CD14-positive monocyte (primary cell): ENCODE data around the gene ANO2. TPM values are rescaled to one million over a fixed set of nuclear protein-coding genes. Genes with fewer than 3 reads are reported as not detected.

ENCODE experiments used
- DNase-seq, 3 donors: peaks; one replicate each; pipeline ENCODE4 v3.0.0-alpha.2; 2011 to 2022
- H2AFZ ChIP-seq: 2 replicates; pipeline ENCODE4 v1.6.0; 2012; ENCODE audit warnings: mild to moderate bottlenecking, low read depth, low read length, inconsistent platforms; ENCODE audit not compliant: insufficient read depth, poor library complexity, severe bottlenecking
- H3K27ac ChIP-seq, 2 donors: 1 replicate in 1 of 2; 2 replicates in 1 of 2; pipeline ENCODE4 v1.5.1; 2012 to 2013; ENCODE audit warnings: low read length in 2 of 2, control low read depth in 1 of 2, inconsistent platforms in 1 of 2, low read depth in 1 of 2, mild to moderate bottlenecking in 1 of 2
- H3K27me3 ChIP-seq, 2 donors: one replicate each; pipeline versions ENCODE4 v1.6.0 to v1.6.1; 2011 to 2013; ENCODE audit warnings: low read length in 2 of 2; ENCODE audit not compliant: control insufficient read depth in 2 of 2, insufficient read depth in 2 of 2
- H3K36me3 ChIP-seq, 2 donors: replicated peaks in 1 of 2; 1 replicate in 1 of 2; 2 replicates in 1 of 2; pipeline versions ENCODE4 v1.5.1 to v1.6.1; 2012 to 2013; ENCODE audit warnings: low read length in 2 of 2, control low read depth in 1 of 2, inconsistent platforms in 1 of 2, mild to moderate bottlenecking in 1 of 2; ENCODE audit not compliant: insufficient read depth in 2 of 2, control insufficient read depth in 1 of 2
- H3K4me1 ChIP-seq, 2 donors: 1 replicate in 1 of 2; 2 replicates in 1 of 2; pipeline versions ENCODE4 v1.5.1 to v1.6.1; 2012 to 2013; ENCODE audit warnings: low read length in 2 of 2, control low read depth in 1 of 2, inconsistent platforms in 1 of 2, mild to moderate bottlenecking in 1 of 2, moderate library complexity in 1 of 2; ENCODE audit not compliant: insufficient read depth in 2 of 2, control insufficient read depth in 1 of 2
- H3K4me2 ChIP-seq: replicated peaks from 2 replicates; pipeline ENCODE3; 2012; ENCODE audit warnings: low read length, moderate library complexity, mild to moderate bottlenecking; ENCODE audit not compliant: poor library complexity, severe bottlenecking; ENCODE audit errors: extremely low read depth
- H3K4me3 ChIP-seq, 3 experiments: fragments of 200-600 bp in 1 of 3; sonication (generic) in 1 of 3; replicated peaks in 1 of 3; 1 replicate in 2 of 3; 2 replicates in 1 of 3; pipeline ENCODE4 v1.5.1; 2011 to 2013; ENCODE audit warnings: low read length in 3 of 3, mild to moderate bottlenecking in 3 of 3, control low read depth in 2 of 3, low read depth in 2 of 3, inconsistent platforms in 1 of 3, moderate library complexity in 1 of 3
- H3K79me2 ChIP-seq: 2 replicates; pipeline ENCODE4 v1.6.0; 2012; ENCODE audit warnings: mild to moderate bottlenecking, control low read depth, inconsistent platforms, low read length, moderate library complexity; ENCODE audit not compliant: insufficient read depth
- H3K9ac ChIP-seq: 2 replicates; pipeline ENCODE4 v1.6.0; 2017; ENCODE audit warnings: low read length, mild to moderate bottlenecking; ENCODE audit not compliant: insufficient read depth, poor library complexity, severe bottlenecking
- H3K9me3 ChIP-seq, 2 donors: replicated peaks in 1 of 2; 1 replicate in 1 of 2; 2 replicates in 1 of 2; pipeline versions ENCODE4 v1.5.1 to v1.6.1; 2012 to 2013; ENCODE audit warnings: low read length in 2 of 2, control low read depth in 1 of 2; ENCODE audit not compliant: control insufficient read depth in 1 of 2, insufficient read depth in 1 of 2
- H4K20me1 ChIP-seq: 2 replicates; pipeline ENCODE4 v1.6.0; 2012; ENCODE audit warnings: mild to moderate bottlenecking, low read length, control low read depth, moderate library complexity; ENCODE audit not compliant: insufficient read depth
- H3K27ac Mint-ChIP-seq, 7 donors: one replicate each; pipeline ENCODE4 v1.8.0; 2020; ENCODE audit warnings: mild to moderate bottlenecking in 7 of 7, mixed read lengths in 7 of 7, moderate library complexity in 6 of 7, inconsistent platforms in 2 of 7
- H3K27me3 Mint-ChIP-seq, 3 donors: one replicate each; pipeline ENCODE4 v1.8.0; 2021 to 2022; ENCODE audit warnings: low read depth in 3 of 3, mild to moderate bottlenecking in 3 of 3, mixed read lengths in 3 of 3, moderate library complexity in 3 of 3, inconsistent platforms in 1 of 3
- H3K36me3 Mint-ChIP-seq, 2 donors: one replicate each; pipeline ENCODE4 v1.8.0; 2020; ENCODE audit warnings: mixed read lengths in 2 of 2, inconsistent platforms in 1 of 2, mild to moderate bottlenecking in 1 of 2
- H3K4me1 Mint-ChIP-seq: one replicate; pipeline ENCODE4 v1.8.0; 2020; ENCODE audit warnings: mild to moderate bottlenecking, mixed read lengths
- H3K4me3 Mint-ChIP-seq, 2 donors: one replicate each; pipeline ENCODE4 v1.8.0; 2020; ENCODE audit warnings: mild to moderate bottlenecking in 2 of 2, mixed read lengths in 2 of 2, moderate library complexity in 1 of 2
- H3K9me3 Mint-ChIP-seq, 7 donors: one replicate each; pipeline ENCODE4 v1.8.0; 2020 to 2022; ENCODE audit warnings: mixed read lengths in 7 of 7, mild to moderate bottlenecking in 6 of 7, moderate library complexity in 6 of 7, inconsistent platforms in 2 of 7
- WGBS: methylation state at CpG from one replicate; pipeline ENCODE4 v1.1.5; 2013; ENCODE audit warnings: missing lambda C conversion rate; ENCODE audit not compliant: insufficient coverage; 5-methylcytosine and 5-hydroxymethylcytosine counted together
- intact Hi-C, 2 donors: fragments of 100-400 bp; cut with micrococcal nuclease; formaldehyde crosslinking; loops; one replicate each; pipeline versions ENCODE4 v1.15.0 to v1.15.1; 2023
- polyA plus RNA-seq, 3 donors: library from polyadenylated mRNA; depleted of rRNA in 1 of 3; unstranded in 2 of 3; stranded (reverse) in 1 of 3; fragments of 300-500 nt in 2 of 3; fragments of >200 nt in 1 of 3; fragmentation: Illumina TruSeq in 2 of 3; gene quantifications; 1 replicate in 2 of 3; 2 replicates in 1 of 3; pipeline ENCODE4 v1.2.3, GENCODE V29; 2012 to 2021
- TF ChIP-seq, protein P1 (sequence below): fragments of 200-600 bp; IDR thresholded peaks from one replicate; pipeline ENCODE4 v1.8.0; 2022; ENCODE audit warnings: antibody characterized with exemption, mild to moderate bottlenecking

The ANO2 gene
- polyA plus RNA-seq, 3 donors: not detected

DNA sequence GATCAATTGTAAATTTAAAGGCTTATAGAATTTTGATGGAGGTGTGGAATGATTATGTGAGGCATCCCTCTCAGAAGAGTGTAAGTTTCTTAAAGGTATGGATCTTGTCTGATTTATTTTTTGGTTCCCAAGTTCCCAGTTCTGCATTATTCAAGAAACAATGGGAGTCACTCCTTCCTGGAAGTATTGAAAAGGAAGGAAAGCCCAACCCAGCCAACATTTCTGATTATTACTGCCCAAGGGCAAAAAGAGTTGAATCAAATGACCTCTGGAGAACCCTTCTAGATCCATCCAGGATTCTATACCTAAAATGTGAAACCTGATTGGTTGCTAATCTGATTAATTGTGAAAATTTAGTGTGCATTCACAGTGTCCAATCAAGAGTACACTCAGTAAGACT lies 166.2 kb downstream of the ANO2 start:
- no peak overlapping the region for H3K4me2 ChIP-seq
- no peaks in the 10 kb centered on the region for H3K36me3 ChIP-seq
- H3K27ac ChIP-seq: no peak overlapping the region
- H4K20me1 ChIP-seq: no peaks in the 10 kb centered on the region
- H3K27me3 ChIP-seq: peaks cover 0 to 5% of the 10 kb centered on the region in 2 donors
- no peak overlapping the region for H2AFZ ChIP-seq
- H3K9me3 ChIP-seq: no peaks in the 10 kb centered on the region
- Mint-ChIP-seq H3K36me3 (no peaks in the 10 kb centered on the region), H3K9me3 (no peaks in the 10 kb centered on the region), H3K4me3 (no peak overlapping the region), H3K4me1 (no peaks in the 10 kb centered on the region), H3K27me3 (peaks cover 0 to 13% (median 12%) of the 10 kb centered on the region in 3 donors), H3K27ac (no peak overlapping the region)
- H3K4me1 ChIP-seq: no peaks in the 10 kb centered on the region
- intact Hi-C loops: no loop called here
- TF ChIP-seq, protein P1, sequence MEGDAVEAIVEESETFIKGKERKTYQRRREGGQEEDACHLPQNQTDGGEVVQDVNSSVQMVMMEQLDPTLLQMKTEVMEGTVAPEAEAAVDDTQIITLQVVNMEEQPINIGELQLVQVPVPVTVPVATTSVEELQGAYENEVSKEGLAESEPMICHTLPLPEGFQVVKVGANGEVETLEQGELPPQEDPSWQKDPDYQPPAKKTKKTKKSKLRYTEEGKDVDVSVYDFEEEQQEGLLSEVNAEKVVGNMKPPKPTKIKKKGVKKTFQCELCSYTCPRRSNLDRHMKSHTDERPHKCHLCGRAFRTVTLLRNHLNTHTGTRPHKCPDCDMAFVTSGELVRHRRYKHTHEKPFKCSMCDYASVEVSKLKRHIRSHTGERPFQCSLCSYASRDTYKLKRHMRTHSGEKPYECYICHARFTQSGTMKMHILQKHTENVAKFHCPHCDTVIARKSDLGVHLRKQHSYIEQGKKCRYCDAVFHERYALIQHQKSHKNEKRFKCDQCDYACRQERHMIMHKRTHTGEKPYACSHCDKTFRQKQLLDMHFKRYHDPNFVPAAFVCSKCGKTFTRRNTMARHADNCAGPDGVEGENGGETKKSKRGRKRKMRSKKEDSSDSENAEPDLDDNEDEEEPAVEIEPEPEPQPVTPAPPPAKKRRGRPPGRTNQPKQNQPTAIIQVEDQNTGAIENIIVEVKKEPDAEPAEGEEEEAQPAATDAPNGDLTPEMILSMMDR: no peak
- no peaks in the 10 kb centered on the region for H3K79me2 ChIP-seq
- H3K4me3 ChIP-seq: no peak overlapping the region
- DNase-seq: no peak
- H3K9ac ChIP-seq: no peak overlapping the region

DNA sequence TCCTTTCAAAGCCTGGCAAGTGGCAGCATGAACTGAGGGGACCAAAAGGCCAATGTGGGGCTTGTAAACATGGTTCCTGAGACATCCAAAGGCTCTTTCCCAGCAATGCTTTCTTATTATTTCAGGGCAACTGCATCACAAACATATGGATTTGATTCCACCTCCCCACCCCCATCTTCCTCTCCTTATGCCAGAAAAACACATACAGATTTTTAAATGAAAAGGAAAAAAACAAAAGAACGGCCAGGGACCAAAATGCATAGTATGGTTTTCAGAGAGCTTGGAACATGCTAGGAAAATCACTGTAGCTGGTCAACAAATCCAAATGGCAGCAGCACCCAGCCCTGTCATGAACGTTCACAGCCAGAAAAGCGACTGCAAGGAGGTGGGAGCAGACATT lies 167.6 kb downstream of the ANO2 start:
- intact Hi-C loops: no loop called here
- no peak for DNase-seq
- H3K9ac ChIP-seq: no peak overlapping the region
- Mint-ChIP-seq H3K9me3 (no peaks in the 10 kb centered on the region), H3K27ac (no peak overlapping the region), H3K4me1 (no peaks in the 10 kb centered on the region), H3K27me3 (peaks cover 2 to 13% (median 12%) of the 10 kb centered on the region in 3 donors), H3K36me3 (no peaks in the 10 kb centered on the region), H3K4me3 (no peak overlapping the region)
- H3K36me3 ChIP-seq: no peaks in the 10 kb centered on the region
- TF ChIP-seq, protein P1: no peak
- H4K20me1 ChIP-seq: no peaks in the 10 kb centered on the region
- no peak overlapping the region for H3K4me3 ChIP-seq
- no peak overlapping the region for H2AFZ ChIP-seq
- H3K9me3 ChIP-seq: no peaks in the 10 kb centered on the region
- H3K4me1 ChIP-seq: no peaks in the 10 kb centered on the region
- H3K79me2 ChIP-seq: no peaks in the 10 kb centered on the region
- H3K4me2 ChIP-seq: no peak overlapping the region
- H3K27me3 ChIP-seq: peaks cover 0 to 2% of the 10 kb centered on the region in 2 donors
- H3K27ac ChIP-seq: no peak overlapping the region
- WGBS: 80% methylated on average over 3 of the region's 3 CpGs
